ENCODE data around the gene EIF4E2. TPM values are rescaled to one million over a fixed set of nuclear protein-coding genes. Genes with fewer than 3 reads are reported as not detected.

EIF4E2 gene
- total and polyA plus RNA-seq, 2 of the 4 experiments (the other 2 are of a cell fraction): 52.1 to 105 TPM

DNA sequence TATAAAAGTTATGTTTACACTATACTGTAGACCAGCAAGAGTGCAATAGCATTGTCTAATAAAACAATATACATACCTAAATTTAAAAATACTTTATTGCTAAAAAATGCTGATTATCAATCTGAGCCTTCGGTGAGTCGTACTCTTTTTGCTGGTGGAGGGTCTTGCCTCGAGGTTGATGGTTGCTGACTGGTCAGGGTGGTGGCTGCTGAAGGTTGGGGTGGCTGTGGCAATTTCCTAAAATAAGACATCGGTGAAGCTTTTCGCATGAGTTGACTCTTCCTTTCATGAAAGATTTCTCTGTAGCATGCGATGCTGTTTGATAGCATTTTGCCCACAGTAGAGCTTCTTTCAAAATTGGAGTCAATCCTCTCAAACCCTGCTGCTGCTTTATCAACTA, 2.5 kb upstream of the EIF4E2 start:
- H3K9me1 ChIP-seq (ENCODE audit: insufficient read depth, low read length): peaks cover 17% of the 10 kb centered on the region
- ChIA-PET POLR2A (ENCODE audit: unreplicated experiment) (no interaction called here), CTCF (no interaction called here)
- H4K8ac ChIP-seq (ENCODE audit: low read depth in 2 of 2, low read length in 2 of 2): no peak overlapping the region
- H2BK20ac ChIP-seq (ENCODE audit: low read depth, low read length): no peak overlapping the region
- peaks cover 12% of the 10 kb centered on the region for H4K20me1 ChIP-seq (ENCODE audit: insufficient read depth, low read length)
- no peak overlapping the region for H3K23ac ChIP-seq (ENCODE audit: low read depth, low read length)
- in situ Hi-C loops (cut with MboI; ENCODE audit: low sequenced_read_pairs) (no loop called here), dilution Hi-C loops (cut with HindIII; ENCODE audit: low sequenced_read_pairs, unreplicated experiment) (no loop called here), intact Hi-C loops (cut with micrococcal nuclease) (no loop called here)
- H3K18ac ChIP-seq (ENCODE audit: low read depth, low read length): no peak overlapping the region
- no peak overlapping the region for H2BK15ac ChIP-seq (ENCODE audit: low read depth, low read length)
- no peak overlapping the region for H4K91ac ChIP-seq (ENCODE audit: insufficient read depth, low read depth, low read length)
- H2AK5ac ChIP-seq (ENCODE audit: low read depth, low read length): no peak overlapping the region
- no peak overlapping the region for H2BK120ac ChIP-seq (ENCODE audit: low read depth, low read length)
- WGBS, 2 experiments (ENCODE audit: extremely low coverage in 2 of 2, insufficient read length in 1 of 2): no CpG with 5 or more reads among the region's 6 CpGs
- H3K4me2 ChIP-seq (ENCODE audit: low read depth, low read length): no peak overlapping the region
- no peak overlapping the region for H2AFZ ChIP-seq (replicated peaks; ENCODE audit: low read length, poor library complexity)
- H3K4ac ChIP-seq (ENCODE audit: low read depth, low read length): no peak overlapping the region
- H3K9ac ChIP-seq (ENCODE audit: low read depth, low read length): no peak overlapping the region
- H3K56ac ChIP-seq (ENCODE audit: extremely low read depth, insufficient read depth, low read length): no peak overlapping the region
- H4K5ac ChIP-seq (ENCODE audit: low read depth, low read length): no peak overlapping the region
- no peak overlapping the region for H2BK5ac ChIP-seq (ENCODE audit: low read depth, low read length, poor library complexity, severe bottlenecking)
- TF ChIP-seq ELK1 (IDR thresholded peaks at IDR 0.05; ENCODE audit: borderline replicate concordance, low read depth, low read length) (no peak), CTCF (conservative IDR thresholded peaks at IDR 0.05; ENCODE audit: low read depth, low read length) (no peak), CEBPB (IDR thresholded peaks at IDR 0.05; ENCODE audit: low read depth, low read length) (no peak), NFE2L2 (IDR thresholded peaks at IDR 0.05; ENCODE audit: low read depth, low read length) (no peak), POLR2A (IDR thresholded peaks at IDR 0.05; ENCODE audit: low read depth, low read length) (no peak), RFX5 (IDR thresholded peaks at IDR 0.05; ENCODE audit: low read depth, low read length) (no peak), MAZ (IDR thresholded peaks at IDR 0.05; ENCODE audit: borderline replicate concordance, low read depth, low read length) (no peak), BHLHE40 (IDR thresholded peaks at IDR 0.05; ENCODE audit: low read depth, low read length) (no peak), MXI1 (IDR thresholded peaks at IDR 0.05; ENCODE audit: borderline replicate concordance, low read depth, low read length) (no peak), RCOR1 (IDR thresholded peaks at IDR 0.05; ENCODE audit: insufficient replicate concordance, low read length) (no peak)
- no peaks in the 10 kb centered on the region for H3K9me3 ChIP-seq (ENCODE audit: control insufficient read depth, insufficient read depth, low read length)
- peaks cover 18 to 45% of the 10 kb centered on the region in 2 experiments for H3K79me1 ChIP-seq (ENCODE audit: low read depth in 1 of 2, low read length in 2 of 2)
- no TSS peak for BruUV-seq (replicated peaks)
- H3K14ac ChIP-seq (replicated peaks; ENCODE audit: low read depth, low read length): no peak overlapping the region
- no peaks in the 10 kb centered on the region for H3K27me3 ChIP-seq (ENCODE audit: control insufficient read depth, insufficient read depth, low read length)
- H2AK9ac ChIP-seq (replicated peaks; ENCODE audit: low read depth, low read length, poor library complexity): no peak overlapping the region
- DNase-seq: no peak
- H3K27ac ChIP-seq (ENCODE audit: insufficient read depth, low read length): no peak overlapping the region
- H3K36me3 ChIP-seq (ENCODE audit: control insufficient read depth, insufficient read depth, low read length): peaks cover 7% of the 10 kb centered on the region; the same call in 1 of the 2 replicates
- no peak overlapping the region for H3K4me3 ChIP-seq (ENCODE audit: insufficient read depth, low read depth, low read length)
- H3K4me1 ChIP-seq (ENCODE audit: control insufficient read depth, insufficient read depth, low read length): no peaks in the 10 kb centered on the region
- no peak for ATAC-seq (ENCODE audit: low read depth)

Data from IMR-90 (cell line).